G401 (cell line): ENCODE data around the gene ZFAND6. TPM values are rescaled to one million over a fixed set of nuclear protein-coding genes. Genes with fewer than 3 reads are reported as not detected.
"Not testable (repeated sequence)": the region's sequence is repeated elsewhere in the genome, so short reads cannot be mapped to it uniquely, and the experiment has no call there.

Source experiments
- DNase-seq: peaks from one replicate; pipeline ENCODE4 v3.0.0-alpha.2; 2015; ENCODE audit warnings: low spot score
- in situ Hi-C: cut with HindIII; loops from 2 replicates; pipeline ENCODE4 v1.10.0; 2016; ENCODE audit warnings: low sequenced_read_pairs, mixed read lengths
- total RNA-seq: library from RNA; depleted of rRNA; stranded (reverse); fragments of >200 nt; shearing (Covaris generic); gene quantifications from 2 replicates; pipeline ENCODE4 v1.2.3, GENCODE V29; 2014

ZFAND6 gene
- total RNA-seq, 1 experiment from 2014 or later = 196 TPM

DNA sequence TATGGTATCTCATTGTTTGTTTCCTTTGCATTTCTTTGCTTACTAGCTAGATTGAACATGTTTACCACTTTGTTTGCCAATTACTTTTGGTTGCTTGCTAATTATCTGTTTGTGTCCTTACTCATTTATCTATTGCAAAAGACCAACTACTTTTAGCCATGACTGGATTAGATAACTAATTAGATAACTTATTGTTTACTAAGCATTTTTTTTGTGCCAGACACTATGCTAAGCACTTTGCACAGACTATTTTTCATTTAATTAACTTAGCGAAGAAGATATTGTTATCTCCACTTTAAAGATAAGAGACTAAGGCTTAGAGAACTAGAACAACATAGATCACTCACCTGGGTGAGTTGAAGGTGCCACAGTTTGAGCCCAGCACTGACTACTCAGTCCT is 16.9 kb upstream of the ZFAND6 start:
- DNase-seq = no peak
- in situ Hi-C loops = no loop called here

DNA sequence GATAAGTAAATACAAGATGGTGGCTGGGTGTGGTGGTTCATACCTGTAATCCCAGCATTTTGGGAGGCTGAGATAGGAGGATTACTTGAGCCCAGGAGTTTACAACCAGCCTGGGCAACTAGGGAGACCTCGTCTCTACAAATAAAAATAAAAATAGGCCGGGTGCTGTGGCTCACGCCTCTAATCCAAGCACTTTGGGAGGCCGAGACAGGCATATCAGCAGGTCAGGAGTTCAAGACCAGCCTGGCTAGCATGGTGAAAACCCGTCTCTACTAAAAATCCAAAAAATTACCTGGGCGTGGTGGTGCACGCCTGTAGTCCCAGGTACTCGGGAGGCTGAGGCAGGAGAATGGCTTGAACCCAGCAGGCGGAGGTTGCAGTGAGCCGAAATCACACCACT is 14.3 kb upstream of the ZFAND6 start:
- DNase-seq, in situ Hi-C loops: not testable (repeated sequence)

DNA sequence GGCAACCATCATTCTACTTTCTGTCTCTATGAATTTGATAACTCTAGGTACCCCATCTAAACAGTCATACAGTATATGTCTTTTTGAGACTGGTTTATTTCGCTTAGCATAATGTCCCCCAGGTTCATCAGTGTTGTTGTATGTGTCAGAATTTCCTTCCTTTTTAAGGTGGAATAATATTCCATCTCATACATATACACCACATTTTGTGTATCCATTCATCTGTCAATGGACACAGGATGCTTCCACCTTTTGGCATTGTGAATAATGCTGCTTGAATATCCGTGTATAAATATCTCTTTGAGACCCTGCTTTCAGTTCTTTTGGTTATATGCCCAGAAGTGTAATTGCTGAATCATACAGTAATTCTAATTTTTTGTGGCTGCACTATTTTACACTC is 10.4 kb upstream of the ZFAND6 start:
- no peak for DNase-seq
- in situ Hi-C loops = no loop called here

DNA sequence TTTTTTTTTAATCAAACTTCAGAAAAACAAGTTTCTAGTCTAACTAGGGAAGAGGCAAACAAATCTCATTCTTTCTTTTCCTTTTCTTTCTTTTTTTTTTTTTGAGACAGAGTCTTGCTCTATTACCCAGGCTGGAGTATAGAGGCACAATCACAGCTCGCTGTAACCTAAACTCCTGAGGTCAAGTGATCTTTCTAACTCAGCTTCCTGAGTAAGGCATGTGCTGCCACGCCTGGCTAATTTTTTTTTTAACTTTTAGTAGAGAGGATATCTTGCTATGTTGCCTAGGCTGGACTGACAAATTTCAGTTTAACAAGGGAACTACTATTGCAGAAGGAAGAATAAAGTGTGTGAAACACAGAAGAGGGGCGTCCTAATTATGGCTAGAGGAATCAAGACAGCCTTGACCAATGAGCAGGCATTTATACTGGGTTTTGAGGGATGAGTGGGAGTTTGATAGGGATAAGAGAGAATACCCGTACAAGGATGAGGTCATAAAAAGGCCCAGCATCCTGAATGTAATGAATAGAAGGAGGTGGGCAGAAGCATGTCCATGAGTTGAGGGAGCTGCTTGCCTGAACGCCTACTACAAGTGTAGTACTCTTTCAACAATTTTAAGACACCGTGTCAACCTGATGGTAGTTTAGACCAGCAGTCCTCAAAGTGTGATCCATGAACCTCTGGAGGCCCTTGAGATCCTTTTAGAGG is 6.7 kb upstream of the ZFAND6 start:
- in situ Hi-C loops = no loop called here
- DNase-seq = no peak

DNA sequence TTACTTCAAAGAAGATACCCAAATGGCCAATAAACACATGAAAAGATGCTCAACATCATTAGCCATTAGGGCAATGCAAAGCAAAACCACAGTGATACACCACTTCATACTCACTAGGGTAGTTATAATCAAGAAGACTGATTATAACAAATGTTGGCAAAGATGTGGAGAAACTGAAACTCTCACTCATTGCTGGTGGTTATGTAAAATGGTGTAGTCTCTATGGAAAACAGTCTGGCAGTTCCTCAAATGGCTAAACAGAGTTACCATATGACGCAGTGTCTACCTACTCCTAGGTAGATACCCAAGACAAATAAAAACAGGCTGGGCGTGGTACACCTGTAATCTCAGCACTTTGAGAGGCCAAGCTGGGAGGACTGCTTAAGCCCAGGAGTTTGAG is 3.5 kb upstream of the ZFAND6 start:
- in situ Hi-C loops = no loop called here
- no peak for DNase-seq

DNA sequence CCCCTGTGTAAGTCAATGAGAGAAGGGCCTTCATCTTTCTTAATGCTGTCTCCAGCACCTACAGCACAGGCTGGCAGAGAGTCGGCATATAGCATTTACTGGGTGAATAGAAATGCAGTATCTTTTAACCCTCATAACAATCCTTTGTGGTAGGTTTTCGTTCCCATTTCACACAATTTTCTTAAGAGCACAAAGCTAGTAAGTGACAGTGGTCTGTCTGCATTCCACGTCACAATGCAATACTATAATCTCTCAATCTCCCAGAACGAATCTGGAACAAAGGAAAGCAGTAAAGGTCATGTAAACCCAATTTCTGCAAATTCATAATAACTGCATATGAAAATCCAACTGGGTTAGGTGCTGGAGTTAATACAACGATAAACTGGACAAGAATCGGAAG is 1.4 kb upstream of the ZFAND6 start:
- in situ Hi-C loops = no loop called here
- DNase-seq = no peak

DNA sequence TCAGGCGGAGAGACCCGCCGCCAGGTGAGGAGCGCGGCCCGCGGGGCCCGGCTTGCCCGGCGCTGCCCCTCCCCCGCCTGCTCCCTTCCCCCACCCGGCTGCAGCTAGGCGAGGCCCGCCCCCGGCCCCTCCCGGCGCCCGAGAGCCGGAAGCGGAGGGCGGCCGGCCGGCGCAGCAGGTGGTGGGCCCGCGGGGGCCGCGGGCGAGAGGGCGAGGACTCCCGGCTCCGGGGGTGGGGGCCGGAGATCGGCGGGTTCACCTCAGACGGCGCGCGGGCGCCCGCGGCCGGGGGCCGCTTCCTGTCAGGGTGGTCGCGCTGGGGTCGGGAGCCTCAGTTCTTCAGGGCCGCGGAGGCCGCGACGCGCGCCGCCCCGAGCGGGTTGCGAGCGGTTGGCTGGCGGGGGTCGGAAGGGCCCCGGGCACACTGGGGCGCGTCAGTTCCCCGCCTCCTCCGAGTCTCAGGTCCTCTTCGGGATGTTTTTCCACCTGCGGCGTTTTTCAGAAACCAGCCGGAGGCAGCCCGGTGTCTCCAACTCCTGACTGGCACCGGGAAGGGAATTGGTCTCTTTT is 395 bp downstream of the ZFAND6 start:
- DNase-seq = peak; percentile 68
- in situ Hi-C loops = no loop called here

DNA sequence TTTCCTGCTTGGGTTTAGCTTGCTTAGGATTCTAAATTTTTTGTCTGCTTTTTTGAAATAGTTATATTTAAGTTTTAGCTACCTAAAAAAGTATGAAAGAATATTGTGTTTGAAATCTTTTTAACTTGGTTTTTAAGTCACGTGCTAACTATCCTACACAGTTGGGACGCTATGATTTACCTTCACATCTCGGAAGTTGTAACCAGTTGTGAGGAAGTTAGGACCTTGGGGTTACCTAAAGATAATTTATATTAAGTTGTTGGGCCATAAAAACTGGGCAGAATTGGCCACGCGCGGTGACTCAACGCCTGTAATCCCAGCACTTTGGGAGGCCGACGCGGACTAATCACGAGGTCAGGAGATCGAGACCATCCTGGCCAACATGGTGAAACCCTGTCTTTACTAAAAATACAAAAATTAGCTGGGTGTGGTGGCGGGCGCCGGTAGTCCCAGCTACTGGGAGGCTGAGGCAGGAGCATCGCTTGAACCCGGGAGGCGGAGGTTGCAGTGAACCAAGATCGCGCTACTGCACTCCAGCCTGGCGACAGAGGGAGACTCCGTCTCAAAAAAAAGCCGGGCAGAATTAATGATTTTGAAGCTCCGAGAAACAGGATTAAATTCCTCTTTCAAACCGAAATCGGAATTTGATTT is 1.0 kb downstream of the ZFAND6 start:
- in situ Hi-C loops = no loop called here
- DNase-seq = peak; percentile 24

DNA sequence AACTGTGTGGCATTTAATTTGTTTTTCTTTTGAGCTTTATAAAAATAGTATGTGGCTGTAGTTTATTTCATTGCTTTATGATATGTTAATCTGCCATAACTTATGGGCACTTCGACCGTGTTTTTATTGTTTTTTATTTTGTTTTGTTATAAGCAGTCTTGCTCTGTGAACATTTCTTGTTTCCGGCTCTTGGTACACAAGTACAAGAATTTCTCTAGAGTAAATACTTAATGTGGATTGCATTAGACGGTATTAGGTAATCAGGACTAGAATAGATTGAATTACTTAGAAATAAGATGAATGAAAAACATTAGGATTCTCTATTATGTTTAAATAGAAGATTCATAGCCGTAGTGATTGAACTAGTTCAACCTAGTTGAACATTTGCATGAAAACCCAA is 2.1 kb downstream of the ZFAND6 start:
- no peak for DNase-seq
- in situ Hi-C loops = no loop called here

DNA sequence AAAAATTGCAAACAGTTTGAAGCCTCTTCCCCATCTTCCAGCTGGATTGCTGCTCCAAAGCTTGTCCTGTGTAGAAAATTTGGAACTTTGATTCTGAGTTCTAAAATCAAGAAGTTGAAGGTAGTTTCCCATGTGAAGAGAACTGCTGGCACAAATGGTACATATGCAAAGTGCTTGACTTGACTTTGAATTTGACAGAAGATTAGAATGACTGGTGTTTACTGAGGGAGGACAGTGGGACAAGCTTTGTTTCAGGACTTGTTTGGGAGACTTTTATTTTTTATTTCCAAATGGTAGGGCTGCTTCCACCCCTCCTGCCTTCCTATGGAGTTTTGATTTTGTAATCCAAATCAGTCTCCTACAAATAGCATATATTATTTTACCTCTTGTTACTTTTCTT is 7.4 kb downstream of the ZFAND6 start:
- in situ Hi-C loops = no loop called here
- no peak for DNase-seq

DNA sequence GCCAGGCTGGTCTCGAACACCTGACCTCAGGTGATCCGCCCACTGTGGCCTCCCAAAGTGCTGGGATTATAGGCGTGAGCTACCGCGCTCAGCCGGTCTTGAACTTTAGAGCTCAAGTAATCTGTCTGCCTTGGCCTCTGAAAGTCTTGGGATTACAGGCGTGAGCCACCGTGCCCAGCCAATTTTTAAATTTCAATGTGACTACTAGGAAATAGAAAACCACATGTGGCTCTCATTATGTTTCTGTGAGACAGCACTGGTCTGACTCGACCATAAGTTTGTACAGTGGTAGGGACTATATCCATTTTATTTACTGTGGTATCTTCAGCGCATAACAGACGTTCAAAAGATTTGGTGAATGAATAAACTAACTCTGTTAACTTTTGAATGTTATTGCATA is 9.1 kb downstream of the ZFAND6 start:
- in situ Hi-C loops = no loop called here
- no peak for DNase-seq

DNA sequence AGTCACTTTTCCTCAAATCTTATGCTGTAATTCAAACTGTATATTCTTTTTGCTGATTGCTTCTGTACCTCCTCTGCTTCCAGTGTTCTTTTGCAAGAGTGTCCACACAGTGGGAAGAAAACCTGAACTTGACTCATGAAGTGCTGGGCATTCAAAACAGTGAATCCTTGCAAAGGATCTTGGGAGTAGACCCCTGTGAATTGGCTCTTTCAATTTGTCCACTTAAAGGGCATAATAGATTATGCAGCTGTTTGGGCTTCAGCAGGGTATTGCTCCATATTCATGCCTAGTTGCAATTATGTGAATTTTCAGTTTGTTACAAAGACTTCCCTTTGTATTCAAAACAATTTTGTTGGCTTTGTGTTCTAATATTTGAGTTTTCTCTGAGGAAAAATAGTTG is 11.4 kb downstream of the ZFAND6 start:
- in situ Hi-C loops = no loop called here
- peak; percentile 20 for DNase-seq

DNA sequence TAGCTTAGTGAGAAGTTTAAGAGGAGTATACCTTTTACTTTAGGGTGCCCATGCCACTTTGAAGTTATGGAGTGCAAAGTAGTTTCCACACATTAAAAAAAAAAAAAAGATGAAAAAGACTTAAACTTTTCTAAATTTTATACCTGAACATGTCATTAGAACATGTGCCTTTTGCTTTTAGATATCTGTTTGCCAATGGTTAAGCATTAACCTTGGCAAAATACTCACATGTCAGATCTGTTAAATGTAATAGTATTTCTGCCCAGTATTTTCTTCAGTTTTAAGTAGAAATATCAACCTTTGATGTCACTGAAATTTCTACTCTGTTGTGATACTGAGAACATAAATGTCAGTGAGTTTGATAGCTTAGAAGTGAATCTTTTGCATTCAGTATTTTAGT is 12.2 kb downstream of the ZFAND6 start:
- in situ Hi-C loops = no loop called here
- peak; percentile 16 for DNase-seq

DNA sequence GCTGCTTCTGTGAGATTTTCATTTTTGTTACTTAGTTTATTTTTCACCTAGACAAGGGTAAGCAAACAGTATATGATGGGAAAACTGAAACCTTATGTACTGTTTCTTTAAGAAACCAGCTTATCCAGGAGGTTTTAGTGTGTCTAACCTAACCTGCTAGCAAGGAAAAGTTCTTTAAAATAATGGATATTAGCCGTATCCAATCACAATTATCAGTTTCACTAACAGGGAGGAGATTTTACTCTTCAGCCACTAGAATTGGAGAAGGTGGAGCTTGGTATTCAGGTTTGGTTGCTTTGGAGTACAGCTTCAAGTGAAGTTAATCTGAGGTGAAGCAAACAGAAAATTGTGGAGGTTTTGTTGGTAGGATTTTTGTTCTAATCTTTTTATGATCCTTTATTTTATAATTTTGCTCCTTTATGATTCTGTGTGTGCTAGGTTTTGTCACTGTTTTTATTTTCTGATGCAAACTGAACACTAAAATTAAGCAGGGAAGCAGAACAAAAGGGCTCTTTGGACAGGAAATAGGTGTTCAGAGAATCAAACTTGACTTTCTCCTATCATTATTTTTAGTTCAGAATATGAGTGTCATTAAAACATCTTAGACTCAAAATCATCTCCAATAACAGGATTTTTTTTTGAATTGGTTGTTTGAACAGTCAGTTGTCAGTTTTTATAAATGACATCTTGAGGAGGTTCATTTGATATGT is 13.0 kb downstream of the ZFAND6 start:
- DNase-seq = peak; percentile 98

DNA sequence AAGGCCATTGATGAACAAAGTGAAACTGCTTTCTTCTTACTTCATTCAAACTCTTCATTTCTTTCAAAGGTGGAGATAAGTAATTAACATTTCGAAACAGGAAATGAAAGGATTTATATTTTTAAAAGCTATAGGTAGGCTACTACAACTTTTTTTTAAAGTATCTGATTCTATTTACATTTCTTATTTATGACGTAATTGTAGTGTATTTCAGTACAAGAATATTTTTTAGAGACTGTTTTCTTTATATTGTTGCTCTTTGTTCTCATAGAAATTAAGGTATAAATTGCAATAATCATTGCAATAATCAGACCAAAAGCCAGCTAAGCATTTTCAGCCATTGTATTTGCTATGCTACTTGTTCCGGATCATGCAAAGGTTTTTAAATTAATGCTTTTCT is 13.7 kb downstream of the ZFAND6 start:
- in situ Hi-C loops = no loop called here

More for the DNA sequence above, 13.0 kb downstream of the ZFAND6 start:
- in situ Hi-C loops = no loop called here

DNA sequence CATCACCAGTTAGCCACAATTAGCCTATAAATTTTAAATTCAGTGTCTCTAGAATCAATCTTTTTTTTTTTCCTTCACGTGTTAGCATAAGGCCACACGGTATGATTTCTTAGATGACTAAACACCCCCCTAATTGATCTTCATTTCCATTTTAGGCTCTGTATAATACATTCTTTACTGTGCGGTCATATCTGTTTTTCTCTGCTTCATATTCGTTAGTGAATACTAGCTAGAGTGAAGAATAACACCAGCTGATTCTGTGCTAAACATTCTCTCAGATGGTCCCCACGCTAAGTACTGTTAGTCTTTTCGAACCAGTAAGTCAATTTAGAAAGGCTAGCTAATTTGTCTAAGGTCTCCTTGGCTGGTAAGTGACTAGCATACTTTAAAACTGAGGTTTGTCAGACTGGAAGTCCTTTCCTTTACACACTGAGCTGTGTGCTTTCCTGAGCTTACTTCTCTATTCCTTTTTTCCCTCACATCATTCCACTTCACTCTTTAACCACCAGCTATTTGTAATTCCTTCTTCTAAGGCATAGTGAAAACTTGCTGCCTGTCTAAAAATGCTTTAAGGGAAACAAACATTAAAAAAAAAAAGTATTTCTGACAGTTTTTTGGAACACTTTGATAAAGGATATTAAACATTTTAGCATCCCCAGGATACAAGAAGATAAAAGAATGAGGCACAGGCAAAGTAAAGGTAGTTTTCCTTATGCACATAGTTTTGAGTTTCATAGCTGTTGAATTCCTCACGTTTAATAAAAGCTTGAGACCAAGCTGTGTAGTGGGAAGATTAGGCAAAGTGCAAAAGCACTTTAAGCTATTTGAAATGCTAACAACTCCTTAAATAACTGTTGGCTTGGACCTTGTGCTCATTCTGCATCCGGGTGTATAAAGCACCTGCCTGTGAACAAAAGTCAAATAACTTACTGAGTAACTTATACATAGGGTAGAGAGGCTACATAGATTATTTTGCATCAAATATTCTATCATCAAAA is 17.1 kb downstream of the ZFAND6 start:
- in situ Hi-C loops = no loop called here
- DNase-seq = peak; percentile 16

More for the DNA sequence above, 13.7 kb downstream of the ZFAND6 start:
- DNase-seq = no peak

DNA sequence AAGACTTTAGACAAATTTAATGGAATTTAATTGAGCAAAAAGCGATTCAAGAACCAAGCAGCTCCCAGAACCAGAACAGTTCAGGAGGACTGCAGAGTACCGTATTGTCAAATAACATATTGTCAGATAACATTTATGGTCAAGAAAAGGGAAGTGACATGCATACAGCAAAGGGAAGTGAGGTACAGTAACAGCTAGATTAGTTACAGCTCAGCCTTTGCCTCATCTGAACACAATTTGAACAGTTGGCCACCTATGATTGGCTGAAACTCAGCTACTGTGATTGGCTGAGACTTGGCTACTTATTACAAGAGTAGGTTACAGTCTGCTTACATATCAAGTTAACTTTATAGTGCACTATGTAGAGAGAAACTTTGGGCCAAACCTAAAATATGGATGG is 21.9 kb downstream of the ZFAND6 start:
- in situ Hi-C loops = no loop called here

DNA sequence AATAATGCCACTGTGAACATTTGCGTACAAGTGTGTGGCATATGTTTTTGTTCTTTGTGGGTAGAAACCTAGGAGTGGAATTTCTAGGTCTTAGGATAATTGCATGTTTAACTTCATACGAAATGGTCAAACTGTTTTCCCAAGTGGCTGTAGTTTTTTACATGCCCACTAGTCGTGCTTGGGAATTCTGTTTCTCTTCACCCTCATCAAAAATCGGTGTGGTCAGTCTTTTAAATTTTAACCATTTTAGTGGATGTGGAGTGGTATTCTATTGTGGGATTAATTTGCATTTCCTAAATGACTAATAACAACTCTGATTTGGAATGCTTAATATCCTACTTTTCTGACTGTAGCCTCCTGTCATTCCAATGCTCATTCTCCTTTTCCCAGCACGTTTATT is 27.6 kb downstream of the ZFAND6 start:
- in situ Hi-C loops = no loop called here
- DNase-seq = no peak

More for the DNA sequence above, 21.9 kb downstream of the ZFAND6 start:
- DNase-seq = no peak

DNA sequence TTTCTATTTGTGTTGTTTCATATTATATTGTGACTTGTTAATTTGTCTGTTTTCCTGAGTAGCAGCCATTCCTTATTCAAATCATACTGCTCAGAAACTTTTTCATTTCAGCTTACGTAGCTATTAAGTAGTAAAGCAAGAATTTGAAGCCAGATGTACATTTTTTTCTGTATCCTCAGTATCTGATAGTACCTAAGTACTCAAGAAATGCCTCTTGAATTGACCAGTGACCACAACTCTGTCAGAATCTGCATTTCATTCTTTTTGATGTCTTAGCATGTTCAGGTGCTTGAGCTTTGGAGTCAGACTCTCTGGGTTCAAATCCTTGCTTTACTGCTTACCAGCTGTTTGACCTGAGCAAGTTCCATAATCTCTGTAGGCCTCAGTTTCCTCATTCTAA is 30.6 kb downstream of the ZFAND6 start:
- DNase-seq = no peak
- in situ Hi-C loops = no loop called here
